Esophagus muscularis mucosa (tissue), 4 donors: ENCODE results near the gene GTPBP3. TPM values are rescaled to one million over a fixed set of nuclear protein-coding genes. Genes with fewer than 3 reads are reported as not detected.
"Not testable (repeated sequence)": the region's sequence is repeated elsewhere in the genome, so short reads cannot be mapped to it uniquely, and the experiment has no call there.

ENCODE experiments used
- DNase-seq: peaks from one replicate; pipeline ENCODE4 v3.0.0-alpha.2; 2017; ENCODE audit errors: extremely low spot score
- H3K27ac ChIP-seq, 4 donors: fragments of 200-600 bp; sonication (generic); replicated peaks in 1 of 4; 1 replicate in 3 of 4; 2 replicates in 1 of 4; pipeline ENCODE4 v1.5.1; 2016 to 2019; ENCODE audit warnings: mild to moderate bottlenecking in 1 of 4
- H3K27me3 ChIP-seq, 4 donors: fragments of 200-600 bp; sonication (generic); one replicate each; pipeline versions ENCODE4 v1.5.1 to v1.6.0; 2016 to 2019
- H3K36me3 ChIP-seq, 4 donors: fragments of 200-600 bp; sonication (generic); one replicate each; pipeline ENCODE4 v1.5.1; 2016 to 2019
- H3K4me1 ChIP-seq, 4 donors: fragments of 200-600 bp; sonication (generic); one replicate each; pipeline ENCODE4 v1.5.1; 2016 to 2019
- H3K4me3 ChIP-seq, 4 donors: fragments of 200-600 bp; sonication (generic); 1 replicate in 2 of 4; 2 replicates in 2 of 4; pipeline ENCODE4 v1.5.1; 2016 to 2019; ENCODE audit warnings: mild to moderate bottlenecking in 4 of 4, moderate library complexity in 1 of 4
- H3K9me3 ChIP-seq, 4 donors: fragments of 200-600 bp; sonication (generic); 1 replicate in 3 of 4; 2 replicates in 1 of 4; pipeline ENCODE4 v1.5.1; 2016 to 2019
- CTCF ChIP-seq, 3 experiments: fragments of 200-600 bp in 2 of 3; fragments of 450-650 bp in 1 of 3; sonication (generic) in 2 of 3; IDR thresholded peaks; one replicate each; pipeline ENCODE4 v1.5.1; 2017 to 2019; ENCODE audit warnings: antibody characterized with exemption in 3 of 3, mild to moderate bottlenecking in 2 of 3, moderate library complexity in 1 of 3
- EP300 ChIP-seq: sonication (generic); formaldehyde crosslinking; IDR thresholded peaks from one replicate; pipeline ENCODE4 v1.6.1; 2017; ENCODE audit warnings: antibody characterized with exemption
- POLR2A ChIP-seq: fragments of 450-650 bp; IDR thresholded peaks from one replicate; pipeline ENCODE4 v1.6.1; 2017; ENCODE audit warnings: antibody characterized with exemption, moderate library complexity, mild to moderate bottlenecking, low read depth
- POLR2AphosphoS5 ChIP-seq, 2 donors: sonication (generic); formaldehyde crosslinking; IDR thresholded peaks; one replicate each; pipeline ENCODE4 v1.6.1; 2017; ENCODE audit warnings: antibody characterized with exemption in 2 of 2
- WGBS: methylation state at CpG from one replicate; pipeline ENCODE4 v1.1.5; 2018; 5-methylcytosine and 5-hydroxymethylcytosine counted together
- intact Hi-C: fragments of 100-400 bp; cut with DNase I; formaldehyde crosslinking; loops from one replicate; pipeline ENCODE4 v1.15.1; 2023
- total RNA-seq, 4 donors: library from RNA; depleted of rRNA; stranded (reverse); fragments of >200 nt; gene quantifications; one replicate each; pipeline versions ENCODE4 v1.1.0 to v1.2.1, GENCODE V29; 2016

The GTPBP3 gene
- total RNA-seq, 4 donors from 2014 or later, result 8.7 to 13.3 (median 10.2) TPM

DNA sequence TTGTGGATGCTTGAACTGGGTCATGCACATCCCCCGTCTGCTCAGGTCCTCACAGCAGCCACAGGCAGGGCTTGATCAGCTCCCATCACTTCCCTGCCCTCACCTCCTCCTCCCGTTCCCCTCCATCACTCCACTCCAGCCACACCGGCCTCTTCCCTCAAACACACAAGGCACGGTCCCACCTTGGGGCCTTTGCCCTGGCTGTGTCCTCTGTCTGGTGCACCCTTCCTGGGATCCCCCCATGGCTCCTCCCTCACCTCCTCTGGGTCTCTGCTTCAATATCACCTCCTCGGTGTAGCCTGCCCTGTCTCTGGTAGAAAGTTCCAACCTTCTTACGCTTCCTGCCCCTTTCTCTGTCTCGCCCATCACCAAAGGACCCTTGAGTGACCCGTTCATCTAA is 16.0 kb downstream of the GTPBP3 start:
- Histone ChIP-seq H3K4me1 (peaks cover 14 to 30% (median 27%) of the 10 kb centered on the region in 4 donors), H3K4me3 (no peak overlapping the region), H3K36me3 (no peaks in the 10 kb centered on the region), H3K9me3 (no peaks in the 10 kb centered on the region), H3K27ac (no peak overlapping the region), H3K27me3 (peaks cover 0 to 45% (median 0%) of the 10 kb centered on the region in 4 donors)
- no peak for TF ChIP-seq CTCF (IDR thresholded peaks at IDR 0.05)
- no peak for TF ChIP-seq EP300
- TF ChIP-seq POLR2AphosphoS5 (IDR thresholded peaks at IDR 0.05), result no peak
- 85% methylated on average over 8 of the region's 8 CpGs for WGBS
- no peak for DNase-seq
- intact Hi-C loops, result no loop called here

DNA sequence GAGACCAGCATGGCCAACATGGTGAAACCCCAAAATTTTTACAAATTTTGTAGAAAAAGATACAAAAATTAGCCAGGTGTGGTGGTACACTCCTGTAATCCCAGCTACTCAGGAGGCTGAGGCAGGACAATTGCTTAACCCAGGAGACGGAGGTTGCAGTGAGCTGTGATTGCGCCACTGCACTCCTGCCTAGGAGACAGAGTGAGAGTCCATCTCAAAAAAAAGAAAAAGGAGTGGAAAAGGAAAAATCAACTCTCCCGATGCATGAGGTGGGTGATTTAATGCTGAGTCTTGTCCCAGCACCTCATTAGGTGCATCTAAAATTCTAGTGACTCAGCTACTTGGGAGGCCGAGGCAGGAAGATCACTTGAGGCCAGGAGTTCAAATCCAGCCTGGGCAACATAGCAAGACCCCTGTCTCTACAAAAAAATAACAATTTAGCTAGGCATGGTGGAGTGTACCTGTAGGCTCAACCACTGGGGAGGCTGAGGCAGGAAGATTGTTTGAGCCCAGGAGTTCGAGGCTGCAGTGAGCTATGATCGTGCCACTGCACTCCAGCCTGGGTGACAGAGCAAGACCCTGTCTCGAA is 19.8 kb downstream of the GTPBP3 start:
- DNase-seq, result no peak
- Histone ChIP-seq H3K27me3 (peaks cover 0 to 15% (median 0%) of the 10 kb centered on the region in 4 donors), H3K4me1 (peaks cover 8 to 16% (median 14%) of the 10 kb centered on the region in 4 donors), H3K9me3 (no peaks in the 10 kb centered on the region), H3K27ac (peak overlapping the region in 3 of 4 donors; percentile 9 to 55 (median 30)), H3K36me3 (no peaks in the 10 kb centered on the region), H3K4me3 (no peak overlapping the region)
- WGBS, result 78% methylated on average over 7 of the region's 7 CpGs
- TF ChIP-seq POLR2AphosphoS5 (IDR thresholded peaks at IDR 0.05) (no peak), CTCF (IDR thresholded peaks at IDR 0.05) (no peak), EP300 (no peak), POLR2A (no peak)
- intact Hi-C loops, result no loop called here

- TF ChIP-seq CTCF (IDR thresholded peaks at IDR 0.05), result no peak
- TF ChIP-seq EP300, result no peak
- TF ChIP-seq POLR2AphosphoS5 (IDR thresholded peaks at IDR 0.05), result peak in 1 of 2 donors; percentile 19
- 69% methylated on average over 9 of the region's 11 CpGs for WGBS
- Histone ChIP-seq H3K27ac (peak overlapping the region; percentile 9 to 55 (median 30)), H3K4me1 (peaks cover 6 to 16% (median 9%) of the 10 kb centered on the region in 4 donors), H3K36me3 (no peaks in the 10 kb centered on the region), H3K4me3 (no peak overlapping the region), H3K27me3 (peaks cover 0 to 9% (median 0%) of the 10 kb centered on the region in 4 donors), H3K9me3 (no peaks in the 10 kb centered on the region)
- intact Hi-C loops, result no loop called here
- DNase-seq, result no peak
These were observed 20.4 kb downstream of the GTPBP3 start for GRCh38 chr19:17357724-17358123.

- H3K27me3 ChIP-seq, result peaks cover 0 to 2% (median 0%) of the 10 kb centered on the region in 4 donors
- H3K36me3 ChIP-seq, result no peaks in the 10 kb centered on the region
- H3K4me1 ChIP-seq, result peaks cover 0 to 11% (median 5%) of the 10 kb centered on the region in 4 donors
- peak overlapping the region; percentile 9 to 55 (median 30) for H3K27ac ChIP-seq
- intact Hi-C loops, result no loop called here
- 49% methylated on average over 6 of the region's 7 CpGs for WGBS
- no peak for DNase-seq
- TF ChIP-seq EP300 (peak; percentile 13), POLR2A (no peak), POLR2AphosphoS5 (IDR thresholded peaks at IDR 0.05) (peak in 1 of 2 donors; percentile 53)
- no peaks in the 10 kb centered on the region for H3K9me3 ChIP-seq
- H3K4me3 ChIP-seq, result no peak overlapping the region
These were observed 21.0 kb downstream of the GTPBP3 start for GRCh38 chr19:17358395-17358794.

DNA sequence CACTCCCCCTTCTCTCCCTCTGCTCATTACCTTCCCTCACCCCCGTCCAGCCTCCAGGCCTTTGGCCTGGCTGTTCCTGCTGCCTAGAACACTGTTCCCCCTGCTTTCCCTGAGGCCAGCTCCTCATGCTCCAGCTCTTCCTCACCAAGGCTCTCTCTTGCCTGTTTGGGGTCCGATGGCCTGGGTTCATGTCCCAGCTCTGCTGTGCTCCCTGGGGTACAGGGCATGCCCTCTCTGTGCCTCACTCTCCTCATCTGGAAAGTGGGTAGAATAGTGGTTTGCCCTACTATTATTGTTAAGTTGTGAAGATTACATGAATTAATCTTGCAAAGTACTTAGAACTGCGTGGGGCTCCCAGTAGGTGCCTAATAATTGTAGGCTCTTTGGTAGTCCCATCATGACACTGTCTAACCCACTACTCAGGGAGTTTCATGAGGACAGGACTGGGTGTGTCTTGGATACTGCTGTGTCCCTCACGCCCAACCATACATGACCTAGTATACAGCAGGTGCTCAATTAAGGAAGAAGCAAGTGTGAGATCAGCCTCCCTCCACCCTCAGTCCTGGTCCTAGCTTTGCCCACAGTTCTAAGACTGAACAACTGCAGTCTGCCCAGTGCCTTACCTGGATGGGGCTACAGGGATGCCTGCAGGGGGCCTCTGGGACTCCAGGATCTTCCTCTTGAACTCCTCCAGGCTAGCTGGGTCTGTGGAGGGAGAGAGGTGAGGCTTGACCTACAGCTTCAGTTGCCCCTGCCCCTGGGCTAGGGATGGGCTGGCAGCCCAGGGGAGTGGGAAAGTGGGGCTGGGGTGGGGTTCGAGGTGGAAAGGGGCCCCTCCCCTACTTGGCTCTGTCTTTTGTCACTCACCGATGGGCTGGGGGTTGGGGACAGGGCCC is 22.8 kb downstream of the GTPBP3 start:
- intact Hi-C loops, result no loop called here
- 81% methylated on average over 6 of the region's 6 CpGs for WGBS
- peak; percentile 75 for DNase-seq
- H3K27ac ChIP-seq, result no peak overlapping the region
- H3K4me3 ChIP-seq, result no peak overlapping the region
- H3K36me3 ChIP-seq, result no peaks in the 10 kb centered on the region
- H3K4me1 ChIP-seq, result peaks cover 0 to 11% (median 5%) of the 10 kb centered on the region in 4 donors
- no peaks in the 10 kb centered on the region for H3K27me3 ChIP-seq
- H3K9me3 ChIP-seq, result no peaks in the 10 kb centered on the region
- TF ChIP-seq CTCF (IDR thresholded peaks at IDR 0.05) (no peak), EP300 (no peak), POLR2A (no peak), POLR2AphosphoS5 (IDR thresholded peaks at IDR 0.05) (no peak)

DNA sequence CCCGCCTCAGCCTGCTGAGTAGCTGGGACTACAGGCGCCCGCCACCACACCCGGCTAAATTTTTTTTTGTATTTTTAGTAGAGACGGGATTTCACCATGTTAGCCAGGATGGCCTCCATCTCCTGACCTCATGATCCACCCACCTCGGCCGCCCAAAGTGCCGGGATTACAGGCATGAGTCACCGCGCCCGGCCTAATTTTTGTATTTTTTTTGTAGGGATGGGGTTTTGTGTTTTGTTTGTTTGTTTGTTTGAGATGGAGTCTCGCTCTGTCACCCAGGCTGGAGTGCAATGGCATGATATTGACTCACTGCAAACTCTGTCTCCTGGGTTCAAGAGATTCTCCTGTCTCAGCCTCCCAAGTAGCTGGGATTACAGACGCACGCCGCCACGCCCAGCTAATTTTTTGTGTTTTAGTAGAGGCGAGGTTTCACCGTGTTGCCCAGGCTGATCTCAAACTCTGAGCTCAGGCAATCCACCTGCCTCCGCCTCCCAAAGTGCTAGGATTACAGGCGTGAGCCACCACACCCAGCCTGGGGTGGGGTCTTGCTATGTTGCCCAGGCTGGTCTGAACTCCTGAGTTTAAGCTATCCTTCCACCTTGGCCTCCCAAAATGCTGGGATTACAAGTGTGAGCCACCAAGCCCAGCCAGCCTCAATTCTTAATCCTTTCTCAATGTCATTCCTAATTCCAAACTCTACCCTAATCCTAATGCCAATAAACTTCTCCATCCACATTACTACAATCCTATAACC is 26.7 kb downstream of the GTPBP3 start:
- H3K4me3 ChIP-seq, H3K9me3 ChIP-seq, H3K4me1 ChIP-seq, H3K27ac ChIP-seq, H3K36me3 ChIP-seq, DNase-seq, intact Hi-C loops: not testable (repeated sequence)
- H3K27me3 ChIP-seq, result peaks cover 0 to 14% (median 0%) of the 10 kb centered on the region in 4 donors
- WGBS, result 96% methylated on average over 20 of the region's 20 CpGs
